ENCODE data around the gene HMGN4. TPM values are rescaled to one million over a fixed set of nuclear protein-coding genes. Genes with fewer than 3 reads are reported as not detected.

HMGN4 gene
- total RNA-seq, 2 donors from 2014 or later, result 48.8 to 79.8 TPM

DNA sequence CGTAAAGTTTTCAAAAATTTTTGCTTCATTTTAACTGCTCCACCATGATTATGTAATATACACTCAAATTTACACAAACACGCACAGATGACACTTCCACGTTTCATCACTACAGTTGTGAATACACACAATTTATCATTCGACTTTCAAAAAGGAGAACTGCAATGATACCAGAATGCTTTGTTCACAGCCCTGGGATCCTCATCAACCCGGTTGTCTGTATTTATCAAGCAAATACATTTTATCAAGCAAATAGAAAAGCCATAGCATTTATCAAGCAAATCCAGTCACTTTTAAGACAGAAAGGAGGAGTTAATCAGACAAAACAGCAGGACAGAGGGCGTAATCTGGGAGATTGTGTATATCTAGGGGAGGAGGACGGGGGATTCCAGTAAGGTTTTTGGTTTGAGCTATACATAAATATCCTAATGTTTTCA, 38.3 kb downstream of the HMGN4 start:
- TF ChIP-seq, protein P1, sequence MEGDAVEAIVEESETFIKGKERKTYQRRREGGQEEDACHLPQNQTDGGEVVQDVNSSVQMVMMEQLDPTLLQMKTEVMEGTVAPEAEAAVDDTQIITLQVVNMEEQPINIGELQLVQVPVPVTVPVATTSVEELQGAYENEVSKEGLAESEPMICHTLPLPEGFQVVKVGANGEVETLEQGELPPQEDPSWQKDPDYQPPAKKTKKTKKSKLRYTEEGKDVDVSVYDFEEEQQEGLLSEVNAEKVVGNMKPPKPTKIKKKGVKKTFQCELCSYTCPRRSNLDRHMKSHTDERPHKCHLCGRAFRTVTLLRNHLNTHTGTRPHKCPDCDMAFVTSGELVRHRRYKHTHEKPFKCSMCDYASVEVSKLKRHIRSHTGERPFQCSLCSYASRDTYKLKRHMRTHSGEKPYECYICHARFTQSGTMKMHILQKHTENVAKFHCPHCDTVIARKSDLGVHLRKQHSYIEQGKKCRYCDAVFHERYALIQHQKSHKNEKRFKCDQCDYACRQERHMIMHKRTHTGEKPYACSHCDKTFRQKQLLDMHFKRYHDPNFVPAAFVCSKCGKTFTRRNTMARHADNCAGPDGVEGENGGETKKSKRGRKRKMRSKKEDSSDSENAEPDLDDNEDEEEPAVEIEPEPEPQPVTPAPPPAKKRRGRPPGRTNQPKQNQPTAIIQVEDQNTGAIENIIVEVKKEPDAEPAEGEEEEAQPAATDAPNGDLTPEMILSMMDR (conservative IDR thresholded peaks at IDR 0.05), result no peak
- DNase-seq, result no peak
- no peaks in the 10 kb centered on the region for H3K36me3 Mint-ChIP-seq (ENCODE audit: low read depth)
- peaks cover 2% of the 10 kb centered on the region for H3K4me1 Mint-ChIP-seq
- Histone ChIP-seq H3K4me1 (ENCODE audit: control insufficient read depth, insufficient read depth, low read length) (no peaks in the 10 kb centered on the region), H3K9ac (ENCODE audit: extremely low read depth, low read length, poor library complexity, severe bottlenecking) (peak overlapping the region; percentile 56), H3K27me3 (ENCODE audit: control insufficient read depth, insufficient read depth, low read length, poor library complexity, severe bottlenecking) (peaks cover 8% of the 10 kb centered on the region), H3K36me3 (ENCODE audit: control insufficient read depth, insufficient read depth, low read length) (no peaks in the 10 kb centered on the region), H3K27ac (ENCODE audit: low read depth, low read length) (no peak overlapping the region), H3K9me3 (ENCODE audit: control insufficient read depth, low read length) (peaks cover 12% of the 10 kb centered on the region), H3K4me3 (ENCODE audit: low read length) (peak overlapping the region; percentile 93)
- 62 to 93% methylated on average over 4 to 6 of the region's 7 CpGs for WGBS, 2 experiments (ENCODE audit: insufficient coverage in 1 of 2, insufficient read length in 1 of 2)
- H3K27ac Mint-ChIP-seq, result no peak overlapping the region
- H3K9me3 Mint-ChIP-seq, result peaks cover 15% of the 10 kb centered on the region
- H3K4me3 Mint-ChIP-seq, result peak overlapping the region; percentile 74
- H3K27me3 Mint-ChIP-seq (ENCODE audit: insufficient read depth), result peaks cover 35% of the 10 kb centered on the region

DNA sequence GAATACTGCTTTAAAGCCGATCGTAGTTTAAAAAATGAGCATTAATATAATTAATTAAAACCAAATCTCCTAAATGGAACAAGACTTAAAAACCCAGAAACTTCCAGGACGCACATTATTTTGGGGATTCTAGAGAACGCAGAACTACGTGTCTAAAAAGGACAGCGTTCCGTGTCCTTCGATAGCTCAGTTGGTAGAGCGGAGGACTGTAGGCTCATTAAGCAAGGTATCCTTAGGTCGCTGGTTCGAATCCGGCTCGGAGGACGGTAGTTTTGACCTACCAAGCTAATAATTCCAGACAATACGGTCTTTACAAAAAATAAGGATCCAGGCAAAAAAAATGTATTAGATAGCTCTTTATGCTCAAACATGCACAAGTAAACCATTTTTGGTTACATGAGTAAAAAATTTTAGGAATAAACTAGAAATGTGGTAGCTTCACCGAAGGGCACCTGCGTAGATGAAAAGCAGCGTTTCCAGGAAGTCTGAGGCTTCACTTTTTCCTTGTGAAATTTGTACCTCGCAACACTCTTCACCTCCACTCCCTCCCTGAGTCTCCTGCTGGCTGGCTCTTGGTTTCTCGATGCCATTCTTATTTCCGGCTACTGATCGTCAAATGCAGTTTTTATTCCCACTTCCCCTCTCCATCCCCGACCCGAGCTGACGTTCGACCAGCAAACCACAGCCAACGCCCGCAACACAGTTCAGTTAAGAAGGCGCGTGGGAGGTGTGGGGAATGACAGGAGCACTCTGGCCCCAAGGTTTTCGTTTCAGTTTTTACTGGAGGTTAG, 39.0 kb downstream of the HMGN4 start:
- H3K9me3 Mint-ChIP-seq, result peaks cover 15% of the 10 kb centered on the region

DNA sequence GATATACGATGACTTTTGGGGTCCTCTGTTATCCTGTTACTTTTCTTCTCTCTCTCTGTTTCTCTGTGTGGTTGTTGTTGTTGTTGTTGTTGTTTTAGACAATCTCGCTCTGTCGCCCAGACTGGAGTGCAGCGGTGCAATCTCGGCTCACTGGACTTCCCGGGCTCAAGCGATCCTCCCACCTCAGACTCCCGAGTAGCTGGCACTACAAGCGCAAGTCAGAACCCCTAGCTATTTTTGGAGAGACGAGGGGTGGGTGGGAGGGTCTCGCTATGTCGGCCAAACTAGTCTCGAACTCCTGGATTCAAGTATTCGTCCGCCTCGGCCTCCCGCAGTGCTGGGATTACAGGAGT, 39.5 kb downstream of the HMGN4 start:
- peak overlapping the region; percentile 56 for H3K9ac ChIP-seq (ENCODE audit: extremely low read depth, low read length, poor library complexity, severe bottlenecking)
- H3K4me1 ChIP-seq (ENCODE audit: control insufficient read depth, insufficient read depth, low read length), result no peaks in the 10 kb centered on the region
- Mint-ChIP-seq H3K27ac (no peak overlapping the region), H3K36me3 (ENCODE audit: low read depth) (no peaks in the 10 kb centered on the region), H3K4me1 (peaks cover 2% of the 10 kb centered on the region), H3K4me3 (peak overlapping the region; percentile 74), H3K27me3 (ENCODE audit: insufficient read depth) (peaks cover 41% of the 10 kb centered on the region), H3K9me3 (peaks cover 15% of the 10 kb centered on the region)
- H3K27me3 ChIP-seq (ENCODE audit: control insufficient read depth, insufficient read depth, low read length, poor library complexity, severe bottlenecking), result peaks cover 17% of the 10 kb centered on the region
- TF ChIP-seq, protein P1 (conservative IDR thresholded peaks at IDR 0.05), result no peak
- peaks cover 12% of the 10 kb centered on the region for H3K9me3 ChIP-seq (ENCODE audit: control insufficient read depth, low read length)
- no peak for DNase-seq
- H3K36me3 ChIP-seq (ENCODE audit: control insufficient read depth, insufficient read depth, low read length), result no peaks in the 10 kb centered on the region
- peak overlapping the region; percentile 93 for H3K4me3 ChIP-seq (ENCODE audit: low read length)
- WGBS, 2 experiments (ENCODE audit: insufficient coverage in 1 of 2, insufficient read length in 1 of 2), result 12 to 44% methylated on average over 6 to 16 of the region's 17 CpGs
- H3K27ac ChIP-seq (ENCODE audit: low read depth, low read length), result no peak overlapping the region

More for the DNA sequence above, 39.0 kb downstream of the HMGN4 start:
- H3K4me3 Mint-ChIP-seq, result peak overlapping the region; percentile 74
- H3K9ac ChIP-seq (ENCODE audit: extremely low read depth, low read length, poor library complexity, severe bottlenecking), result peak overlapping the region; percentile 56
- WGBS, 2 experiments (ENCODE audit: insufficient coverage in 1 of 2, insufficient read length in 1 of 2), result 2 to 3% methylated on average over 10 to 31 of the region's 31 CpGs
- H3K36me3 Mint-ChIP-seq (ENCODE audit: low read depth), result no peaks in the 10 kb centered on the region
- peaks cover 13% of the 10 kb centered on the region for H3K27me3 ChIP-seq (ENCODE audit: control insufficient read depth, insufficient read depth, low read length, poor library complexity, severe bottlenecking)
- DNase-seq, result peak; percentile 92
- peak overlapping the region; percentile 93 for H3K4me3 ChIP-seq (ENCODE audit: low read length)
- peaks cover 12% of the 10 kb centered on the region for H3K9me3 ChIP-seq (ENCODE audit: control insufficient read depth, low read length)
- H3K36me3 ChIP-seq (ENCODE audit: control insufficient read depth, insufficient read depth, low read length), result no peaks in the 10 kb centered on the region
- H3K27ac ChIP-seq (ENCODE audit: low read depth, low read length), result no peak overlapping the region
- TF ChIP-seq, protein P1 (conservative IDR thresholded peaks at IDR 0.05), result no peak
- no peak overlapping the region for H3K27ac Mint-ChIP-seq
- H3K4me1 Mint-ChIP-seq, result peaks cover 2% of the 10 kb centered on the region
- peaks cover 41% of the 10 kb centered on the region for H3K27me3 Mint-ChIP-seq (ENCODE audit: insufficient read depth)
- no peaks in the 10 kb centered on the region for H3K4me1 ChIP-seq (ENCODE audit: control insufficient read depth, insufficient read depth, low read length)
